PC-9 (cell line): ENCODE measurements around the gene ARHGEF26. TPM values are rescaled to one million over a fixed set of nuclear protein-coding genes. Genes with fewer than 3 reads are reported as not detected.

Experiments used
- BruUV-seq: library from RNA; stranded (reverse); fragments of 400-500 nt; replicated peaks from 2 replicates; lab custom pipeline; 2021; lab: Mats Ljungman, UMichigan
- CTCF ChIA-PET: fragments of 300-600 bp; sonication (Branson Sonifier 250); formaldehyde crosslinking; loops from one replicate; lab custom pipeline; 2022; ENCODE audit warnings: antibody characterized with exemption; lab: Charles Lee
- POLR2A ChIA-PET: fragments of 300-600 bp; sonication (Branson Sonifier 250); formaldehyde crosslinking; loops from one replicate; lab custom pipeline; 2022; ENCODE audit warnings: antibody characterized with exemption; ENCODE audit not compliant: unreplicated experiment; lab: Charles Lee
- DNase-seq, 2 experiments: peaks; one replicate each; pipeline versions ENCODE4 v3.0.0 to v3.0.0-alpha.2; 2015 to 2022; ENCODE audit warnings: mixed read lengths in 1 of 2
- H2AFZ ChIP-seq: fragments of 200-600 bp; sonication (generic); 2 replicates; pipeline ENCODE4 v1.8.1; 2017; ENCODE audit warnings: antibody characterized with exemption
- H3F3A ChIP-seq: fragments of 200-600 bp; sonication (generic); 2 replicates; pipeline ENCODE4 v1.8.1; 2017; ENCODE audit warnings: antibody characterized with exemption, mild to moderate bottlenecking, low read depth; ENCODE audit not compliant: insufficient read depth
- H3K27ac ChIP-seq: fragments of 200-600 bp; sonication (generic); 2 replicates; pipeline ENCODE4 v1.6.1; 2016; ENCODE audit warnings: mixed run types
- H3K27me3 ChIP-seq: fragments of 200-600 bp; sonication (generic); 2 replicates; pipeline ENCODE4 v1.6.1; 2016; ENCODE audit warnings: low read depth, mixed run types; ENCODE audit not compliant: insufficient read depth
- H3K36me3 ChIP-seq: fragments of 200-600 bp; sonication (generic); 2 replicates; pipeline ENCODE4 v1.6.1; 2016; ENCODE audit warnings: low read depth, mixed run types
- H3K4me1 ChIP-seq: fragments of 200-600 bp; sonication (generic); replicated peaks from 2 replicates; pipeline ENCODE4 v1.6.1; 2016; ENCODE audit warnings: mixed run types; ENCODE audit not compliant: insufficient read depth
- H3K4me2 ChIP-seq: fragments of 200-600 bp; sonication (generic); 2 replicates; pipeline ENCODE4 v1.6.1; 2017; ENCODE audit warnings: mixed run types
- H3K4me3 ChIP-seq: fragments of 200-600 bp; sonication (generic); 2 replicates; pipeline ENCODE4 v1.6.1; 2016; ENCODE audit warnings: mixed run types
- H3K79me2 ChIP-seq: fragments of 200-600 bp; sonication (generic); 2 replicates; pipeline ENCODE4 v1.6.1; 2017; ENCODE audit warnings: low read depth, mixed run types
- H3K9me2 ChIP-seq: fragments of 200-600 bp; sonication (generic); 2 replicates; pipeline ENCODE4 v1.8.1; 2017; ENCODE audit warnings: mild to moderate bottlenecking; ENCODE audit not compliant: insufficient read depth
- H3K9me3 ChIP-seq: fragments of 200-600 bp; sonication (generic); 2 replicates; pipeline ENCODE4 v1.8.1; 2016; ENCODE audit warnings: low read depth; ENCODE audit not compliant: insufficient read depth
- H4K20me1 ChIP-seq: fragments of 200-600 bp; sonication (generic); 2 replicates; pipeline ENCODE4 v1.8.1; 2017; ENCODE audit not compliant: insufficient read depth
- EZH2 ChIP-seq: fragments of 200-600 bp; sonication (generic); IDR thresholded peaks from 2 replicates; pipeline ENCODE4 v1.8.0; 2017; ENCODE audit warnings: antibody characterized with exemption, low read depth
- intact Hi-C: fragments of 100-400 bp; cut with micrococcal nuclease; formaldehyde crosslinking; loops from one replicate; pipeline ENCODE4 v1.10.0; 2022; ENCODE audit not compliant: unreplicated experiment
- total RNA-seq: library from RNA; stranded (reverse); gene quantifications from 2 replicates; pipeline ENCODE4 v1.2.3, GENCODE V29; 2021
- TF ChIP-seq, protein P1 (sequence below): fragments of 200-600 bp; sonication (generic); conservative IDR thresholded peaks from 2 replicates; pipeline ENCODE4 v1.6.1; 2017; ENCODE audit warnings: mixed run types, antibody characterized with exemption, mild to moderate bottlenecking, moderate library complexity

The ARHGEF26 gene
- total RNA-seq, 1 experiment from 2014 or later = 7.9 TPM

DNA sequence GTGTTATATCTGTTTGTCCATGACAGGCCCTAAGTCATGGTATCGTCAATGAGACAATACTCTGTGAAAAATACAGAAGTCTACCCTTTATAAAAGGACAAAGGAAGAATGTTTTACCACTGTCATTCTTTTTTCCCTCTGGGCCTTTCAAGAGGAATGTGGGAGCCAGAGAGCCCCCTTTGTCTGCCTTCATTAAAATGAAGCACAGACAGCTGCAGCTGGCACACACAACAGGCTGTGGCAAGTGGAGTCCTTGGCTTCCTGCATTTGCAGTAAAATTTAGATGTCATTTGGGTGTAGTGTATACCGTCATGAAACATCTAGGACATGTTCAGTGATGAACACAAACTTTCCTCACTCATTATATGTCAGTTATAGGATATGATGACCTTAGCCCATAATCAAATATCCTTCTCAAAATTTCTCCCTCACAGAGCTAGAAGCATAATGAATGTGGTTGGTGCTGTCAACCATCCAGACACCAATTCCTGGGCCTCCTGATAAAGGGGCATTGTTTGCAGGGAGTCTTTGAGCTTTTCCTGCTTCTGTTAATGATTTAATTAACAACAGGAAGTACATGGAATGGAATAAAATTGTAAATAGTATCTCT lies 126.7 kb downstream of the ARHGEF26 start:
- intact Hi-C loops = no loop called here
- CTCF ChIA-PET = no interaction called here

GRCh38 chr3:154250291-154250690 lies 129.1 kb downstream of the ARHGEF26 start:
- peaks cover 6% of the 10 kb centered on the region; the same call in 1 of the 2 replicates for H3K36me3 ChIP-seq
- H3K27ac ChIP-seq = no peak overlapping the region
- DNase-seq = no peak
- no peak for TF ChIP-seq EZH2
- TF ChIP-seq, protein P1, sequence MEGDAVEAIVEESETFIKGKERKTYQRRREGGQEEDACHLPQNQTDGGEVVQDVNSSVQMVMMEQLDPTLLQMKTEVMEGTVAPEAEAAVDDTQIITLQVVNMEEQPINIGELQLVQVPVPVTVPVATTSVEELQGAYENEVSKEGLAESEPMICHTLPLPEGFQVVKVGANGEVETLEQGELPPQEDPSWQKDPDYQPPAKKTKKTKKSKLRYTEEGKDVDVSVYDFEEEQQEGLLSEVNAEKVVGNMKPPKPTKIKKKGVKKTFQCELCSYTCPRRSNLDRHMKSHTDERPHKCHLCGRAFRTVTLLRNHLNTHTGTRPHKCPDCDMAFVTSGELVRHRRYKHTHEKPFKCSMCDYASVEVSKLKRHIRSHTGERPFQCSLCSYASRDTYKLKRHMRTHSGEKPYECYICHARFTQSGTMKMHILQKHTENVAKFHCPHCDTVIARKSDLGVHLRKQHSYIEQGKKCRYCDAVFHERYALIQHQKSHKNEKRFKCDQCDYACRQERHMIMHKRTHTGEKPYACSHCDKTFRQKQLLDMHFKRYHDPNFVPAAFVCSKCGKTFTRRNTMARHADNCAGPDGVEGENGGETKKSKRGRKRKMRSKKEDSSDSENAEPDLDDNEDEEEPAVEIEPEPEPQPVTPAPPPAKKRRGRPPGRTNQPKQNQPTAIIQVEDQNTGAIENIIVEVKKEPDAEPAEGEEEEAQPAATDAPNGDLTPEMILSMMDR = no peak
- CTCF ChIA-PET = no interaction called here
- no TSS peak for BruUV-seq
- H3K4me1 ChIP-seq = no peaks in the 10 kb centered on the region
- no peak overlapping the region for H3K4me2 ChIP-seq
- H3K4me3 ChIP-seq = no peak overlapping the region
- no peaks in the 10 kb centered on the region for H3K9me2 ChIP-seq
- intact Hi-C loops = loop anchor here (10.0 kb wide), 1 partner anchor 1775 kb away; no protein-coding TSS in a partner anchor
- H3K9me3 ChIP-seq = no peaks in the 10 kb centered on the region
- POLR2A ChIA-PET = no interaction called here
- H4K20me1 ChIP-seq = no peaks in the 10 kb centered on the region
- H3K27me3 ChIP-seq = no peaks in the 10 kb centered on the region
- H3K79me2 ChIP-seq = no peaks in the 10 kb centered on the region
- H3F3A ChIP-seq = no peaks in the 10 kb centered on the region; the same call in 1 of the 2 replicates
- no peak overlapping the region for H2AFZ ChIP-seq

More for the DNA sequence above, 126.7 kb downstream of the ARHGEF26 start:
- no peaks in the 10 kb centered on the region for H4K20me1 ChIP-seq
- H3K27me3 ChIP-seq = no peaks in the 10 kb centered on the region
- no peak for DNase-seq
- TF ChIP-seq EZH2 = no peak
- POLR2A ChIA-PET = no interaction called here
- no peaks in the 10 kb centered on the region for H3K79me2 ChIP-seq
- no TSS peak for BruUV-seq
- H2AFZ ChIP-seq = no peak overlapping the region
- H3K36me3 ChIP-seq = peaks cover 6% of the 10 kb centered on the region; the same call in 1 of the 2 replicates
- no peak overlapping the region for H3K4me3 ChIP-seq
- H3F3A ChIP-seq = no peaks in the 10 kb centered on the region; the same call in 1 of the 2 replicates
- H3K4me2 ChIP-seq = no peak overlapping the region
- no peaks in the 10 kb centered on the region for H3K9me2 ChIP-seq
- no peaks in the 10 kb centered on the region for H3K9me3 ChIP-seq
- H3K27ac ChIP-seq = no peak overlapping the region
- H3K4me1 ChIP-seq = no peaks in the 10 kb centered on the region

- no peaks in the 10 kb centered on the region for H4K20me1 ChIP-seq
- H3K4me2 ChIP-seq = no peak overlapping the region
- peaks cover 3% of the 10 kb centered on the region; the same call in 1 of the 2 replicates for H3F3A ChIP-seq
- no peak overlapping the region for H2AFZ ChIP-seq
- no peaks in the 10 kb centered on the region for H3K9me2 ChIP-seq
- ChIA-PET POLR2A (no interaction called here), CTCF (no interaction called here)
- peaks cover 6% of the 10 kb centered on the region; the same call in 1 of the 2 replicates for H3K36me3 ChIP-seq
- no peak overlapping the region for H3K27ac ChIP-seq
- intact Hi-C loops = loop anchor here (2.0 to 10.0 kb wide), 2 partner anchors 255 to 1777 kb away; no protein-coding TSS in a partner anchor
- H3K9me3 ChIP-seq = no peaks in the 10 kb centered on the region
- no peaks in the 10 kb centered on the region for H3K79me2 ChIP-seq
- no peaks in the 10 kb centered on the region for H3K27me3 ChIP-seq
- no peak overlapping the region for H3K4me3 ChIP-seq
- no peaks in the 10 kb centered on the region for H3K4me1 ChIP-seq
- no peak for TF ChIP-seq EZH2
- TF ChIP-seq, protein P1 = no peak
- no peak for DNase-seq
- no TSS peak for BruUV-seq
Observed at GRCh38 chr3:154251610-154252009, 130.4 kb downstream of the ARHGEF26 start.
